Colonic mucosa (tissue), 4 donors: Measurements from ENCODE around the gene CD14. TPM values are rescaled to one million over a fixed set of nuclear protein-coding genes. Genes with fewer than 3 reads are reported as not detected.
A peak's percentile ranks its signal among the peaks of the same experiment; 100 is the strongest.
"Not testable (repeated sequence)": the region's sequence is repeated elsewhere in the genome, so short reads cannot be mapped to it uniquely, and the experiment has no call there.

Experiments used
- DNase-seq: peaks from one replicate; pipeline ENCODE4 v3.0.0-alpha.2; 2020
- H3K27ac ChIP-seq: fragments of 200-600 bp; one replicate; pipeline ENCODE4 v1.8.0; 2021
- H3K27me3 ChIP-seq: fragments of 200-600 bp; one replicate; pipeline ENCODE4 v1.8.0; 2021
- H3K36me3 ChIP-seq: fragments of 200-600 bp; one replicate; pipeline ENCODE4 v1.8.0; 2021
- H3K4me1 ChIP-seq: fragments of 200-600 bp; one replicate; pipeline ENCODE4 v1.8.0; 2021; ENCODE audit warnings: mild to moderate bottlenecking
- H3K4me3 ChIP-seq: fragments of 200-600 bp; one replicate; pipeline ENCODE4 v1.8.0; 2021
- H3K9ac ChIP-seq, 2 donors: one replicate each; pipeline ENCODE4 v1.7.0; 2013; ENCODE audit warnings: control low read depth in 2 of 2, low read depth in 2 of 2, low read length in 2 of 2
- H3K9me3 ChIP-seq: fragments of 200-600 bp; one replicate; pipeline ENCODE4 v1.8.0; 2021
- intact Hi-C: fragments of 100-400 bp; cut with DNase I; formaldehyde crosslinking; loops from one replicate; pipeline ENCODE4 v1.14.1; 2022
- total RNA-seq, 2 donors: library from RNA; stranded (reverse); fragmentation: NEBNext Ultra II Directional in 1 of 2; extraction: Animal tissue kit (Norgen Biotek cat#: 25700) in 1 of 2; gene quantifications; one replicate each; pipeline ENCODE4 v1.2.1, GENCODE V29; 2021
- TF ChIP-seq, protein P1 (sequence below): fragments of 200-600 bp; IDR thresholded peaks from one replicate; pipeline ENCODE4 v1.8.0; 2022; ENCODE audit warnings: antibody characterized with exemption, mild to moderate bottlenecking
- donor health status: healthy.
- donor health status: DM: no; HTN: no; CAD: no.
- donor health status: DM: no; HTN: no; CAD: no.

The CD14 gene
- total RNA-seq, 2 donors from 2014 or later: 28.2 to 48.3 TPM

- Histone ChIP-seq H3K9me3 (no peaks in the 10 kb centered on the region), H3K36me3 (no peaks in the 10 kb centered on the region), H3K9ac (no peak overlapping the region), H3K27me3 (no peaks in the 10 kb centered on the region), H3K4me3 (no peak overlapping the region), H3K27ac (no peak overlapping the region), H3K4me1 (no peaks in the 10 kb centered on the region)
- TF ChIP-seq, protein P1, sequence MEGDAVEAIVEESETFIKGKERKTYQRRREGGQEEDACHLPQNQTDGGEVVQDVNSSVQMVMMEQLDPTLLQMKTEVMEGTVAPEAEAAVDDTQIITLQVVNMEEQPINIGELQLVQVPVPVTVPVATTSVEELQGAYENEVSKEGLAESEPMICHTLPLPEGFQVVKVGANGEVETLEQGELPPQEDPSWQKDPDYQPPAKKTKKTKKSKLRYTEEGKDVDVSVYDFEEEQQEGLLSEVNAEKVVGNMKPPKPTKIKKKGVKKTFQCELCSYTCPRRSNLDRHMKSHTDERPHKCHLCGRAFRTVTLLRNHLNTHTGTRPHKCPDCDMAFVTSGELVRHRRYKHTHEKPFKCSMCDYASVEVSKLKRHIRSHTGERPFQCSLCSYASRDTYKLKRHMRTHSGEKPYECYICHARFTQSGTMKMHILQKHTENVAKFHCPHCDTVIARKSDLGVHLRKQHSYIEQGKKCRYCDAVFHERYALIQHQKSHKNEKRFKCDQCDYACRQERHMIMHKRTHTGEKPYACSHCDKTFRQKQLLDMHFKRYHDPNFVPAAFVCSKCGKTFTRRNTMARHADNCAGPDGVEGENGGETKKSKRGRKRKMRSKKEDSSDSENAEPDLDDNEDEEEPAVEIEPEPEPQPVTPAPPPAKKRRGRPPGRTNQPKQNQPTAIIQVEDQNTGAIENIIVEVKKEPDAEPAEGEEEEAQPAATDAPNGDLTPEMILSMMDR: no peak
- no peak for DNase-seq
- intact Hi-C loops: no loop called here
These were observed 32.9 kb downstream of the CD14 start for GRCh38 chr5:140600096-140600495.

GRCh38 chr5:140598836-140599235 lies 34.1 kb downstream of the CD14 start:
- no peak for DNase-seq
- no peaks in the 10 kb centered on the region for H3K36me3 ChIP-seq
- H3K4me3 ChIP-seq: no peak overlapping the region
- H3K27me3 ChIP-seq: no peaks in the 10 kb centered on the region
- intact Hi-C loops: no loop called here
- H3K9ac ChIP-seq: no peak overlapping the region
- TF ChIP-seq, protein P1: no peak
- H3K9me3 ChIP-seq: no peaks in the 10 kb centered on the region
- H3K4me1 ChIP-seq: no peaks in the 10 kb centered on the region
- H3K27ac ChIP-seq: no peak overlapping the region

DNA sequence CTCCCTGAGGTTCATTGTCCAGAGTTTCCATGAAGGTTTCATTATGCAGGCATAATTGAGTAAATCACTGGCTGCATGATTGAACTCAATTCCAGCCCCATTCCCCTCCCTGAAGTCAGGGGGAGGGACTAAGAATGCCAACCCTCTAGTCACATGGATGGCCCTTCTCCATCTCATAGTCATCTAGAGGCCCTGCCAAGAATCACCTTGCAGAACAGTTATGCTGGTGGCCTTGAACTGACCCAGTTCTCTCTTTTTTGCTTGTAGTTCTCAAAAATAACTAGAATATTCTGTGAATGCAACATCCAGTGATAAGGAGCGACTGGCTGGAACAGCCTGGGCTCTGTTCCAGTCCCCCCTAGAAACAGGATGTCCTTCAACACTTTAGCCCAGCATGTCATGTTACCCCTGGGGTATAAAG lies 36.6 kb downstream of the CD14 start:
- H3K27me3 ChIP-seq: no peaks in the 10 kb centered on the region
- no peaks in the 10 kb centered on the region for H3K36me3 ChIP-seq
- no peak for DNase-seq
- TF ChIP-seq, protein P1: no peak
- H3K9me3 ChIP-seq: no peaks in the 10 kb centered on the region
- H3K4me1 ChIP-seq: no peaks in the 10 kb centered on the region
- H3K4me3 ChIP-seq: no peak overlapping the region
- H3K27ac ChIP-seq: no peak overlapping the region
- no peak overlapping the region for H3K9ac ChIP-seq
- intact Hi-C loops: no loop called here

- Histone ChIP-seq H3K27me3 (no peaks in the 10 kb centered on the region), H3K27ac (no peak overlapping the region), H3K9ac (no peak overlapping the region), H3K4me1 (no peaks in the 10 kb centered on the region), H3K36me3 (no peaks in the 10 kb centered on the region), H3K9me3 (no peaks in the 10 kb centered on the region), H3K4me3 (no peak overlapping the region)
- TF ChIP-seq, protein P1: no peak
- DNase-seq: peak; percentile 60
- intact Hi-C loops: no loop called here
These were observed 37.3 kb downstream of the CD14 start for GRCh38 chr5:140595538-140596300.

- DNase-seq: no peak
- Histone ChIP-seq H3K4me1 (no peaks in the 10 kb centered on the region), H3K27ac (no peak overlapping the region)
These were observed 38.8 kb downstream of the CD14 start for GRCh38 chr5:140594169-140594568.

DNA sequence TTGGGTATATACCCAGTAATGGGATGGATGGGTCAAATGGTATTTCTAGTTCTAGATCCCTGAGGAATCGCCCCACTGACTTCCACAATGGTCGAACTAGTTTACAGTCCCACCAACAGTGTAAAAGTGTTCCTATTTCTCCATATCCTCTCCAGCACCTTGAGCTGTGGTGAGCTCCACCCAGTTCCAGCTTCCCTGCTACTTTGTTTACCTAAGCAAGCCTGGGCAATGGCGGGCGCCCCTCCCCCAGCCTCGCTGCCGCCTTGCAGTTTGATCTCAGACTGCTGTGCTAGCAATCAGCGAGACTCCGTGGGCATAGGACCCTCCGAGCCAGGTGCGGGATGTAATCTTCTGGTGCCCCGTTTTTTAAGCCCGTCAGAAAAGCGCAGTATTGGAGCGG lies 39.9 kb downstream of the CD14 start:
- H3K27ac ChIP-seq, intact Hi-C loops, H3K36me3 ChIP-seq, H3K4me1 ChIP-seq, H3K9ac ChIP-seq, H3K27me3 ChIP-seq, H3K4me3 ChIP-seq, H3K9me3 ChIP-seq: not testable (repeated sequence)
- DNase-seq: peak; percentile 43

More at GRCh38 chr5:140594169-140594568, 38.8 kb downstream of the CD14 start:
- no peak overlapping the region for H3K4me3 ChIP-seq
- intact Hi-C loops: no loop called here
- H3K9ac ChIP-seq: no peak overlapping the region
- no peaks in the 10 kb centered on the region for H3K36me3 ChIP-seq
- no peaks in the 10 kb centered on the region for H3K9me3 ChIP-seq
- no peaks in the 10 kb centered on the region for H3K27me3 ChIP-seq
- TF ChIP-seq, protein P1: no peak
